Measurements from ENCODE around the gene PRLH.

PRLH gene

DNA sequence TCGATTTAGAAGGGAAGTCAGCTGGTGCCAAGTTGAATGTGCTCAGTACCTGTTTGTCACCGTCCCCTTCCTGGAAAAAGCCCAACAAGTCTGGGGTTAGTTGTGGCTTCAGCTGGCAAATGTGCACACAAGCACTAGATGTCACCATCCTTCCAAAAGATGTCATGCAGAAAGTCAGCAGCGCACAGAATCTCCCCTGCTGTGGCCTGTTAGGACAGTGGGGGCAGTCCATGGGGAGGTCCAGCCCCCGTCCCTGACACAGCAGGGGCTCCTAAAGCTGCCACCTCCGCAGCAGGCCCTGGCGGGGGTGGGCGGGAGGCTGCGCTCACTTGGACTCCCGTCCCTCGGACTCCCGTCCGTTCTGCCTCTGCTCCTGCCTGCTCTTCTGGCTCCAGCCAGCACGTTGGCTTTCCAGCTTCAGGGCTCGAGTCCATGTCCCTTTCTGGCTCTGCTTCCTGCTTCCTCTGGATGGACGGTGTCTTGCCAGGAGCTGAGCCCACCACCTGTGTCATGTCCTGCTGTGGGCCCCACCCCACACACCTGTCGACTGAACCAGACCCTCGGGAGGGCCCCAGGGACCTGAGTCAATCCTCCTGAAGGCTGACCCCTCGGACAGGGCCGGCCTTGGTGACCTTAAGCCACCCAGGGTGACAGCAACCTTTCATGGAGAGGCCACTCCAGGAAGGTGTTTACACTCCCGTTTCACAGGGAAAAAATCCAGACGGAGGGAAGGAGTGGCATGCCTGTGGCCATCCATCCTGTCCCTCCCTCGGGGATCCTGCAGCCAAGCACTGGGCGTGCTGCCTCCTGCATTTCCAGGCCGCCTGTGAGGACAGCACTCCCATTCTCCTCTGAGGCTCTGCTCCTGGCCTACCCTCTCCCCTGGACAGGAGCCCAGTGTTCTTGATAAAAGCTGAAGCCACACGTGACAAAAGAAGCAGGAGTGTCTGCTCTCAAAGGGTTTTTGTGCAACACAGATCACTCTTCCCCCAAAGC is 15.7 kb downstream of the PRLH start:
- Histone ChIP-seq H3K36me3 (ENCODE audit: control insufficient read depth, insufficient read depth, low read length) (no peaks in the 10 kb centered on the region), H3K4me1 (ENCODE audit: control insufficient read depth, insufficient read depth, low read length) (peaks cover 10% of the 10 kb centered on the region), H3K27me3 (ENCODE audit: control insufficient read depth, insufficient read depth, low read length) (no peaks in the 10 kb centered on the region), H3K27ac (ENCODE audit: low read depth, low read length) (peak overlapping the region; percentile 33), H3K9ac (ENCODE audit: low read length) (no peak overlapping the region), H3K4me3 (ENCODE audit: low read length) (peak overlapping the region; percentile 39)

- Histone ChIP-seq H3K9ac (ENCODE audit: low read length) (no peak overlapping the region), H3K27ac (ENCODE audit: low read depth, low read length) (no peak overlapping the region), H3K4me3 (ENCODE audit: low read length) (no peak overlapping the region), H3K27me3 (ENCODE audit: control insufficient read depth, insufficient read depth, low read length) (no peaks in the 10 kb centered on the region), H3K36me3 (ENCODE audit: control insufficient read depth, insufficient read depth, low read length) (no peaks in the 10 kb centered on the region), H3K4me1 (ENCODE audit: control insufficient read depth, insufficient read depth, low read length) (peaks cover 10% of the 10 kb centered on the region)
Observed at GRCh38 chr2:237583385-237584295, 17.3 kb downstream of the PRLH start.

DNA sequence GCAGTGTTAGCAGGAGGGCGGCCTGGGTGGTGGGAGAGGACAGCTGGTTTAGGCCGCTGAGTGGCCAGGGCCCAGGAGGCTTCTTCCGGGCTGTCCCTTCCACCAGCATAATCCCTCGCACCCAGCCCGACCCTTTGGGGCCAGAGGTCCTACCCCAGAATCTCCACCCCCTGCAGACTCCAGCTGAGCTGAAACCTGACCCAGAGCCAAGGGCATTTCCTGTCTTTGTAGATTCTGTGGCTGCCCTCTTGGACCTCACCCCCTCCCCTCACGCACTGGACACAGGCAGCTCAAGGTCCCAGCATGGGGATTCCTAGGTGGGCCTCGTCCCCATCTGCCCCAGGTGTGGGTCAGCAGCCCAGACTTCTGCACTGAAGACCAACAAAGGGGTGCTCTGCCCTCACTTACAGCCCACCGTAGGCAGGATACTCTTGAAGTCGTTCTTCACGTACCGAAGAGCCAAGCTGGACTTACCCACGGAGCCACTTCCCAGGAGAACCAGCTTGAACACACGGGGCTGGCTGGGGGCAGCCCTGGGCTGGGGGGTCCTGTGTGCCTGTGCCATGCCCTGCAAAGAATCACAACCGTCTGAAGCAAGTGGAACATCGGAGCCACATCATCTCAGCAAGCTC is 19.3 kb downstream of the PRLH start:
- Histone ChIP-seq H3K27me3 (ENCODE audit: control insufficient read depth, insufficient read depth, low read length) (no peaks in the 10 kb centered on the region), H3K36me3 (ENCODE audit: control insufficient read depth, insufficient read depth, low read length) (no peaks in the 10 kb centered on the region), H3K9ac (ENCODE audit: low read length) (no peak overlapping the region), H3K4me3 (ENCODE audit: low read length) (no peak overlapping the region), H3K4me1 (ENCODE audit: control insufficient read depth, insufficient read depth, low read length) (peaks cover 10% of the 10 kb centered on the region), H3K27ac (ENCODE audit: low read depth, low read length) (no peak overlapping the region)

GRCh38 chr2:237588044-237588696 is 21.8 kb downstream of the PRLH start:
- Histone ChIP-seq H3K4me1 (ENCODE audit: control insufficient read depth, insufficient read depth, low read length) (no peaks in the 10 kb centered on the region), H3K9ac (ENCODE audit: low read length) (no peak overlapping the region)

DNA sequence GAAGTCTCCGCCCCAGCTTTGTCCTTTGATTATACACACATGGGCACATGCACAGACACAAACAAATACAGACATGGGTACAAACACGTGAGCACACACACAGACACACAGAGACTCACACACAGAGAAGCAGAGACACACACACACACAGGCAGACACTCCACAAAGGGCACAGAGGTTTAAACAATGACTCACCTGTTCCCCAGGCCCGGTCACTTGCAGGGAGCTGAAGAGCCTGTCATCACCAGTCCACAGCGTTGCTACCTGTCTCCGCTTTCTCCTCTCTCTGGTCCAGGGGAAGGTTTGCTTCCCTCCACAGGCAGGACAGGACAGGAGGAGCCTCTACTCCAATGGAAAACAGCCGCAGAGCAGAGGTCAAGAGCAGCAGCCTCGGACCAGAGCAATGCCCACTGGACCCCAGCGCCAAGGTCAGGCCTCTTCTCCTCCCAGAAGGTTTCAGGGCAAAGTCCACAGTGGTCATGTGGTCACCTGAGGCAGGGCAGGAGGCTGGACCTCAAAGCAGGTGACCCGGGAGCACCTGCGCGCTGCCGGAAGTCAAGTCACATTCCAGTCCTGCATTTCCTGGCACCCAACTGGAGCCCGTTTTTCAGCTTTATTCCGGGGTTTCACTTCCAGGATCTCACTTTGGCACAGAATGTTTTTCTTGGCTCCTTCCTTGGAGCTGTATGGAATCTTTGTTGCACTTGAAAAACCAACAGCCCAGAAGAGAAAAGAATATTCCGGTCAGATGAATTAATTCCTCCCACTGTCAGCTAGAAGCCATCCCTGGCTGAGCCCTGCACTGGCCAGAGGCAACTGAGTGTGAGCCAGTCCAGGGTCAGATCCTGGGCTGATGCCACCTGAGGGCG is 24.1 kb downstream of the PRLH start, which contains the start of gene RAB17:
Gene RAB17 (minus strand): TSS at position 463 of the 869 bp plus-strand sequence. CDS start 4,580 bp downstream, outside the sequence.
- no peaks in the 10 kb centered on the region for H3K36me3 ChIP-seq (ENCODE audit: control insufficient read depth, insufficient read depth, low read length)
- no peak within 1 kb of the TSS for H3K9ac ChIP-seq (ENCODE audit: low read length)
- no peaks in the 10 kb centered on the region for H3K27me3 ChIP-seq (ENCODE audit: control insufficient read depth, insufficient read depth, low read length)
- H3K4me3 ChIP-seq (ENCODE audit: low read length): peak within 1 kb of the TSS; percentile 53
- no peak within 1 kb of the TSS for H3K27ac ChIP-seq (ENCODE audit: low read depth, low read length)
- peaks cover 12% of the 10 kb centered on the region for H3K4me1 ChIP-seq (ENCODE audit: control insufficient read depth, insufficient read depth, low read length)

More at GRCh38 chr2:237588044-237588696, 21.8 kb downstream of the PRLH start:
- Histone ChIP-seq H3K4me3 (ENCODE audit: low read length) (no peak overlapping the region), H3K36me3 (ENCODE audit: control insufficient read depth, insufficient read depth, low read length) (no peaks in the 10 kb centered on the region), H3K27ac (ENCODE audit: low read depth, low read length) (no peak overlapping the region), H3K27me3 (ENCODE audit: control insufficient read depth, insufficient read depth, low read length) (no peaks in the 10 kb centered on the region)

DNA sequence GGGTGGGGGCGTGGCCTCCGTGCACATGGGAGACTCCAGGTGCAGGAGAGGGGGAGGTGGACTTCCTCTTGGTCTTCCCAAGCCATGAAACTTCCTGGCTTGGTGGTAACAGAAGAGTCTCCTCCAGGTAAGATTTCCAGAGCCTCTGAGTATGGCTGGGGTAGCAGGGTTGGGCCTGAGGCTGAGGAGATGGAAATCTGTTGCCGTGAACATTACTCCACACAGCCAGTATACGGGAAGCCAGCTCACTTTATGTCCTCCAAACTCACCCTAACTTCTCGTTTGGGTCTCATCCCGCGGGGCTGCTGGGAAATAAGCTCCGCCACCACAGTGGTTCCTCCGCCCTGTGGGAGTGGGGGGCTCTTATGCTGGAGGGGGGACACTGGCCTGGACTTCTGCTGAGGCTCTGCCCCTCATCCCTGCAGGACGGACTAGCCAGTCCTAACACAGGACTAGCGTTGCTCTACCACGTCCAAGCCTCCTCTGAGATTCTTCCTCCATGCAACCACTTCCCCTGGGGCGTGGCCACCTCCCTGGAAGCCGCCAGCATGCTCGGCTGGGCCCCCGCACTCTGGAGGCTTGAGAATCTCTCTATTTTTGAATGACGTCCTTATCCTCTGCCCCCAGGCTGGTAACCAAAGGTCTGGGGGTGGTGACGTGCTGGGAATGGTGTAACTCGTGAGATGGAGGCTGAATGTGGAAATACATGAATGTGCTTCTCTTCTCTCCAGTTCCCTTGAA is 24.9 kb downstream of the PRLH start:
- H3K27ac ChIP-seq (ENCODE audit: low read depth, low read length): no peak overlapping the region
- peaks cover 12% of the 10 kb centered on the region for H3K4me1 ChIP-seq (ENCODE audit: control insufficient read depth, insufficient read depth, low read length)
- no peak overlapping the region for H3K9ac ChIP-seq (ENCODE audit: low read length)
- H3K27me3 ChIP-seq (ENCODE audit: control insufficient read depth, insufficient read depth, low read length): no peaks in the 10 kb centered on the region
- H3K36me3 ChIP-seq (ENCODE audit: control insufficient read depth, insufficient read depth, low read length): no peaks in the 10 kb centered on the region
- peak overlapping the region; percentile 53 for H3K4me3 ChIP-seq (ENCODE audit: low read length)

DNA sequence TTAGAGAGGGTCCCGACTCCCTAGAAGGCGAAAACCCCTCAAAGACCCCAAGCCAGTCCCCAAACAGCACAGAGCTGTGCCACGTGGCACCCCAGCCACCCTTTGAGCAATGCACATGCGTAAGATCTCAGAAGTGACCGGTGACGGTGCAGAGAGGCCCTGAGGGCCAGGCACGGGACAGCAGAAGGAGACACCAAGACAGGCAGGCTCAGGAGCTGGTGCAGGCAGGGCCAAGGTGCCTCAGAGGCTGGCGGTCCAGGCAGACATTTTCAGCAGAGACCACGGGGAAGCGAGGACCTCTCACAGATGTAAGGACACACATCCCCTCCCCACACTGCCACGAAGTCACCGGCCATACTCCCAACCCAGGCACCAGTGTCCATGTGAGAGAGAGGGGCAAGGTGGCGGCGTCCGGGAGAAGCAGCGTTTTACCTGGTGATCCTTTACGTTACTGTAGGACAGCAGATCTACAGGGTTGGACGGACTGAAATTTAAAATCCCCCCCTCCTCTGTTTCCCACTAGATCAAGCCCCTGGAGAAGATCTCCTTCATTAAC is 26.1 kb downstream of the PRLH start:
- Histone ChIP-seq H3K27me3 (ENCODE audit: control insufficient read depth, insufficient read depth, low read length) (no peaks in the 10 kb centered on the region), H3K27ac (ENCODE audit: low read depth, low read length) (no peak overlapping the region), H3K9ac (ENCODE audit: low read length) (no peak overlapping the region), H3K4me3 (ENCODE audit: low read length) (no peak overlapping the region), H3K4me1 (ENCODE audit: control insufficient read depth, insufficient read depth, low read length) (peaks cover 12% of the 10 kb centered on the region), H3K36me3 (ENCODE audit: control insufficient read depth, insufficient read depth, low read length) (no peaks in the 10 kb centered on the region)

GRCh38 chr2:237593036-237593435 is 26.7 kb downstream of the PRLH start:
- Histone ChIP-seq H3K36me3 (ENCODE audit: control insufficient read depth, insufficient read depth, low read length) (no peaks in the 10 kb centered on the region), H3K27ac (ENCODE audit: low read depth, low read length) (no peak overlapping the region), H3K9ac (ENCODE audit: low read length) (no peak overlapping the region), H3K4me1 (ENCODE audit: control insufficient read depth, insufficient read depth, low read length) (peaks cover 12% of the 10 kb centered on the region), H3K27me3 (ENCODE audit: control insufficient read depth, insufficient read depth, low read length) (no peaks in the 10 kb centered on the region), H3K4me3 (ENCODE audit: low read length) (no peak overlapping the region)

- Histone ChIP-seq H3K36me3 (ENCODE audit: control insufficient read depth, insufficient read depth, low read length) (no peaks in the 10 kb centered on the region), H3K4me3 (ENCODE audit: low read length) (no peak overlapping the region), H3K27me3 (ENCODE audit: control insufficient read depth, insufficient read depth, low read length) (no peaks in the 10 kb centered on the region), H3K4me1 (ENCODE audit: control insufficient read depth, insufficient read depth, low read length) (peaks cover 12% of the 10 kb centered on the region), H3K9ac (ENCODE audit: low read length) (no peak overlapping the region), H3K27ac (ENCODE audit: low read depth, low read length) (peak overlapping the region; percentile 71)
Observed at GRCh38 chr2:237593596-237594320, 27.4 kb downstream of the PRLH start.

DNA sequence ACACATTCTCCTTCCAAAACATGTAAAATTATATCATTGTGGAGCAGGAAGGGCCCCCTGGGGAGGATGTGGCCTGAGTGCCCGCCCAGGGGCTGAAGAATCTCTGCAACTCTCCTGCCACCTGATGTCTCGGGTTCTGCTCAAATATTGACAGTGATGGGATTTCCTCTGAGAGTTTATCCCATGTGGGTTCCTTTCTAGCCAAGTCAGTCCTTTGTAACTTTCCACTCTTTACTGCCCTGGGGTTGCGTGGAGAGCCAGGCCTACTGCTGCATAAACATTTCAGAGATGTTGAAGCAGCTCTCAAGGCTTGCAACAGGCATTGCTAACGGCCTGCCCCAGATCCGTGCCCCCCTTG is 28.1 kb downstream of the PRLH start:
- H3K27ac ChIP-seq (ENCODE audit: low read depth, low read length): peak overlapping the region; percentile 71
- H3K4me1 ChIP-seq (ENCODE audit: control insufficient read depth, insufficient read depth, low read length): peaks cover 12% of the 10 kb centered on the region
- H3K27me3 ChIP-seq (ENCODE audit: control insufficient read depth, insufficient read depth, low read length): no peaks in the 10 kb centered on the region
- no peak overlapping the region for H3K9ac ChIP-seq (ENCODE audit: low read length)
- H3K4me3 ChIP-seq (ENCODE audit: low read length): no peak overlapping the region
- H3K36me3 ChIP-seq (ENCODE audit: control insufficient read depth, insufficient read depth, low read length): no peaks in the 10 kb centered on the region
